ENCODE measurements around the gene INSC. TPM values are rescaled to one million over a fixed set of nuclear protein-coding genes. Genes with fewer than 3 reads are reported as not detected.

The INSC gene
- total RNA-seq, 4 donors from 2014 or later = not detected

GRCh38 chr11:15141381-15141780 is 26.7 kb downstream of the INSC start:
- no peak for TF ChIP-seq CTCF (IDR thresholded peaks at IDR 0.05; ENCODE audit: low read depth)

- no peak for TF ChIP-seq CTCF (IDR thresholded peaks at IDR 0.05; ENCODE audit: low read depth)
Observed at GRCh38 chr11:15142838-15143237, 28.1 kb downstream of the INSC start.

GRCh38 chr11:15143855-15144254 is 29.1 kb downstream of the INSC start:
- no peak for TF ChIP-seq CTCF (IDR thresholded peaks at IDR 0.05; ENCODE audit: low read depth)

- TF ChIP-seq CTCF (IDR thresholded peaks at IDR 0.05; ENCODE audit: low read depth) = no peak
Observed at GRCh38 chr11:15144347-15144746, 29.6 kb downstream of the INSC start.

GRCh38 chr11:15145151-15145550 is 30.4 kb downstream of the INSC start:
- no peak for TF ChIP-seq CTCF (IDR thresholded peaks at IDR 0.05; ENCODE audit: low read depth)

GRCh38 chr11:15145615-15146014 is 30.9 kb downstream of the INSC start:
- no peak for TF ChIP-seq CTCF (IDR thresholded peaks at IDR 0.05; ENCODE audit: low read depth)

GRCh38 chr11:15146271-15147003 is 31.7 kb downstream of the INSC start:
- no peak for TF ChIP-seq CTCF (IDR thresholded peaks at IDR 0.05; ENCODE audit: low read depth)
